Measurements from ENCODE around the gene ELOVL5.

The ELOVL5 gene

DNA sequence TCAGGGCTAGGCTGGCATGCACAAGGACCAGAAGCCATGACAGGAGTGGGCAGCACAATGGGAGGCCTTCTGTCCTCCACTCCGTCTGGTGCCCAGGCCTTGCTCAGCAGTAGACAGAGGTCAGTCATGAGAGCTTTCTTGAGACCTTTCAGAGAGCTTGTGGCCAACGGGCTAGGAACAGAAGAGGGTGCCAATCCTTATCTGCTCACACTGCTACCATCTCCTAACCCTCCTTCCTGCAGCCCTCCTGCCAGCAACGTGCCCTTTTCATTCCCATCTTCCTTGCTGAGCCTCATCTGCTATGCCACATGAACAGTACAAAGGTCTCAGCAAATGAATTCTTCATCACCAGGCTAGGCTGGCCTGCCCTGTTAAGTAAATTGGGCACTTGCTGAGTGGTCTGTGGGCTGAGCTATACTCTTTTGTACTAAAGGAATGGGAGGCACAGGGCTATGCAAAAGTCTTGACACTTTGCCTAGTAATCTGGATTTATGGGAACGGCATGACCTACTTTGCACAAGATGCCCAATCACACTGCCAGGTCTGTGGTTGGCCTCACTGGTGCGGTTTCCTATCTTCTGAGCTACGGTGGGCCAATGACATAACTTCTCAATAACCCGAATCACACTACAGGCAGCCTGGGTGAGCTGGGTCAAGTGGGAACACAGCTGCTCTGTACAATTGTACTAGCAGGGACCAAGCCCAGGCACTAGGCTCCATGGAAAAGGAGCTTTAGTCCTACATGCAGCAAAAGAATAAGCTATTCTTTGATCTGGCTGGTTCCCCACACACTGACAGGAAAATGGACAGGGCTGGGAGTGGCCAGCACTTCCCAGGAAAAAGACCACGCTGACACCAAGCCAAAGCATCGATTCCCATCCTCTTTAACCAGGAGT, 47.8 kb downstream of the ELOVL5 start:
- Histone ChIP-seq H3K9me3 (ENCODE audit: insufficient read depth, low read depth, low read length) (no peaks in the 10 kb centered on the region), H3K9ac (ENCODE audit: low read depth, low read length, poor library complexity, severe bottlenecking) (peak overlapping the region; percentile 84), H3K36me3 (ENCODE audit: insufficient read depth, low read length) (0 out of 2 replicates have a peak, but pooled peaks cover 6% of the 10 kb centered on the region), H3K4me3 (ENCODE audit: low read length, poor library complexity, severe bottlenecking) (peak overlapping the region; percentile 63), H4K20me1 (ENCODE audit: insufficient read depth, low read length, poor library complexity, severe bottlenecking) (peaks cover 53% of the 10 kb centered on the region), H3K4me1 (ENCODE audit: insufficient read depth, low read length, poor library complexity, severe bottlenecking) (peaks cover 66% of the 10 kb centered on the region), H3F3A (ENCODE audit: low read depth) (peaks cover 23% of the 10 kb centered on the region), H3K79me2 (ENCODE audit: insufficient read depth, low read length) (peaks cover 86% of the 10 kb centered on the region), H3K4me2 (ENCODE audit: low read depth, low read length, poor library complexity, severe bottlenecking) (peak overlapping the region; percentile 84), H3K27me3 (ENCODE audit: insufficient read depth, low read length, poor library complexity, severe bottlenecking) (no peaks in the 10 kb centered on the region), H3K9me2 (replicated peaks; ENCODE audit: low read depth, low read length) (no peaks in the 10 kb centered on the region), H2AFZ (ENCODE audit: low read length) (no peak overlapping the region)
- TF ChIP-seq, protein P1, sequence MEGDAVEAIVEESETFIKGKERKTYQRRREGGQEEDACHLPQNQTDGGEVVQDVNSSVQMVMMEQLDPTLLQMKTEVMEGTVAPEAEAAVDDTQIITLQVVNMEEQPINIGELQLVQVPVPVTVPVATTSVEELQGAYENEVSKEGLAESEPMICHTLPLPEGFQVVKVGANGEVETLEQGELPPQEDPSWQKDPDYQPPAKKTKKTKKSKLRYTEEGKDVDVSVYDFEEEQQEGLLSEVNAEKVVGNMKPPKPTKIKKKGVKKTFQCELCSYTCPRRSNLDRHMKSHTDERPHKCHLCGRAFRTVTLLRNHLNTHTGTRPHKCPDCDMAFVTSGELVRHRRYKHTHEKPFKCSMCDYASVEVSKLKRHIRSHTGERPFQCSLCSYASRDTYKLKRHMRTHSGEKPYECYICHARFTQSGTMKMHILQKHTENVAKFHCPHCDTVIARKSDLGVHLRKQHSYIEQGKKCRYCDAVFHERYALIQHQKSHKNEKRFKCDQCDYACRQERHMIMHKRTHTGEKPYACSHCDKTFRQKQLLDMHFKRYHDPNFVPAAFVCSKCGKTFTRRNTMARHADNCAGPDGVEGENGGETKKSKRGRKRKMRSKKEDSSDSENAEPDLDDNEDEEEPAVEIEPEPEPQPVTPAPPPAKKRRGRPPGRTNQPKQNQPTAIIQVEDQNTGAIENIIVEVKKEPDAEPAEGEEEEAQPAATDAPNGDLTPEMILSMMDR (conservative IDR thresholded peaks at IDR 0.05; ENCODE audit: low read length): no peak
- TF ChIP-seq EZH2phosphoT487 (IDR thresholded peaks at IDR 0.05; ENCODE audit: borderline replicate concordance): no peak

DNA sequence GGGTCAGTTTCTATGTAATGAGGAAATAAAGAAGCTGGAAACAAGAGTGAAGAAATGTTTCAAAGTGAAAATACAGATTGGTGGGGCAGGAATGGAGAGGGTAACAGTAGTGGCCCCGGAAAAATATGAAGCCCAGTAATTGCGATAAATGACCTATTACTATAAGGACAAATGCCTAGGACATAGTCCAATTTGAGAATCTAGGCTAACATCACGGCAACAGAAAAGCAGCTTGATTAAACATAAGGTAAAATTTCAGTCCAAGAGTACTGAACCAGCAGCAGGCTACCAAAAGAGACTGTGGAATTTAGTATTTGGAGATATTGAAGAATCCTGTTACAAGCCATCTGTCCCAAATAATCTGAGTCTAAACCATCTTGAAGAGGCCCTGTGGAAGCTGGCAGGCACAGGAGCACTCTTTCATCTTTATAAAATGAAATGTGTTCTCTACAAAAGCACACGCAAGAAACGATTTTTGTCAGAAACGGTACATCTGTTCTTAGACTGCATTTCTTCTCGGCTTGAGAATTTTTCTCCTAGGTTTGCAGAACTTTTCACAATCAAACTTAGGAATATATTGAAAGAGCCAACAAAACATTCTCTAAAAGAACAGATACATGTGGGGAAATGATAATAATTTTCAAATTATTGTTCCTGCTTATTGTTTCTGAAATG, 49.3 kb downstream of the ELOVL5 start:
- Histone ChIP-seq H2AFZ (ENCODE audit: low read length) (no peak overlapping the region), H4K20me1 (ENCODE audit: insufficient read depth, low read length, poor library complexity, severe bottlenecking) (peaks cover 68% of the 10 kb centered on the region), H3K4me1 (ENCODE audit: insufficient read depth, low read length, poor library complexity, severe bottlenecking) (peaks cover 73% of the 10 kb centered on the region), H3F3A (ENCODE audit: low read depth) (peaks cover 23% of the 10 kb centered on the region), H3K9me3 (ENCODE audit: insufficient read depth, low read depth, low read length) (no peaks in the 10 kb centered on the region), H3K79me2 (ENCODE audit: insufficient read depth, low read length) (peaks cover 97% of the 10 kb centered on the region), H3K27me3 (ENCODE audit: insufficient read depth, low read length, poor library complexity, severe bottlenecking) (no peaks in the 10 kb centered on the region), H3K9me2 (replicated peaks; ENCODE audit: low read depth, low read length) (no peaks in the 10 kb centered on the region), H3K36me3 (ENCODE audit: insufficient read depth, low read length) (peaks cover 16% of the 10 kb centered on the region; the same call in 1 of the 2 replicates), H3K4me3 (ENCODE audit: low read length, poor library complexity, severe bottlenecking) (no peak overlapping the region), H3K4me2 (ENCODE audit: low read depth, low read length, poor library complexity, severe bottlenecking) (peak overlapping the region; percentile 84), H3K9ac (ENCODE audit: low read depth, low read length, poor library complexity, severe bottlenecking) (peak overlapping the region; percentile 84)
- TF ChIP-seq, protein P1 (conservative IDR thresholded peaks at IDR 0.05; ENCODE audit: low read length): no peak
- no peak for TF ChIP-seq EZH2phosphoT487 (IDR thresholded peaks at IDR 0.05; ENCODE audit: borderline replicate concordance)

DNA sequence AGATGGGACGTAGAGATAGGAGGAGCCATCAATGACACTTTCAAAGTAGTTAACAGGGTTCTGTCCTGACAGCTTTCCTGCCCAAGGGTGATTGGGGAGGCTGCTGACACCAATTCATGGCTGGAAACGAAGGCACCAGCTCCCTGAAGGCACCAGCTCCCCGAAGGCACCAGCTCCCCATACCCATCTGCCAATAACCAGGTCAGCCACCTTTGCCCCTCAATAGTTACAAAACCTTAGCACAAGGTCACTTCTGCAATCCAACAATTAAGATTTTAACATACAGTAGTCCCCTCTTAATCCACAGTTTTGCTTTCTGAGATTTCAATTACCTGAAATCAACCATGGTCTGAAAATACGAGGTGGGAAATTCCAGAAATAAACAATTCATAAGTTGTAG, 51.7 kb downstream of the ELOVL5 start:
- Histone ChIP-seq H3K9ac (ENCODE audit: low read depth, low read length, poor library complexity, severe bottlenecking) (no peak overlapping the region), H3K79me2 (ENCODE audit: insufficient read depth, low read length) (peaks cover 100% of the 10 kb centered on the region), H3K4me3 (ENCODE audit: low read length, poor library complexity, severe bottlenecking) (no peak overlapping the region), H3K9me2 (replicated peaks; ENCODE audit: low read depth, low read length) (no peaks in the 10 kb centered on the region), H3F3A (ENCODE audit: low read depth) (peaks cover 2% of the 10 kb centered on the region; the same call in 1 of the 2 replicates), H3K36me3 (ENCODE audit: insufficient read depth, low read length) (peaks cover 33% of the 10 kb centered on the region), H3K4me1 (ENCODE audit: insufficient read depth, low read length, poor library complexity, severe bottlenecking) (peaks cover 51% of the 10 kb centered on the region), H3K9me3 (ENCODE audit: insufficient read depth, low read depth, low read length) (no peaks in the 10 kb centered on the region), H4K20me1 (ENCODE audit: insufficient read depth, low read length, poor library complexity, severe bottlenecking) (peaks cover 84% of the 10 kb centered on the region), H3K27me3 (ENCODE audit: insufficient read depth, low read length, poor library complexity, severe bottlenecking) (no peaks in the 10 kb centered on the region), H3K4me2 (ENCODE audit: low read depth, low read length, poor library complexity, severe bottlenecking) (no peak overlapping the region), H2AFZ (ENCODE audit: low read length) (no peak overlapping the region)
- TF ChIP-seq EZH2phosphoT487 (IDR thresholded peaks at IDR 0.05; ENCODE audit: borderline replicate concordance): no peak
- TF ChIP-seq, protein P1 (conservative IDR thresholded peaks at IDR 0.05; ENCODE audit: low read length): no peak

Data from Loucy (cell line).